K562 (cell line): ENCODE results near the gene ABCA13. TPM values are rescaled to one million over a fixed set of nuclear protein-coding genes. Genes with fewer than 3 reads are reported as not detected.

Experiments
- CHD7 ChIP-seq: fragments of 200-600 bp; sonication (generic); IDR thresholded peaks from one replicate; pipeline ENCODE4 v1.6.1; 2012; ENCODE audit warnings: mild to moderate bottlenecking, low read depth, low read length, inconsistent platforms
- HDAC8 ChIP-seq: fragments of 450-650 bp; IDR thresholded peaks from 2 replicates; pipeline ENCODE4 v1.6.1; 2016; ENCODE audit warnings: mild to moderate bottlenecking, missing genetic modification characterization, moderate library complexity, missing compliant biosample characterization
- POLR2AphosphoS2 ChIP-seq: IDR thresholded peaks from 2 replicates; pipeline ENCODE4 v1.6.1; 2012; ENCODE audit warnings: low read length, improper control_type of control experiment
- SRSF3 ChIP-seq: fragments of 200-400 bp; formaldehyde crosslinking; IDR thresholded peaks from 2 replicates; pipeline ENCODE4 v1.6.1; 2016; ENCODE audit warnings: mild to moderate bottlenecking, low read length, moderate library complexity; ENCODE audit not compliant: insufficient read depth
- USF1 ChIP-seq: sonication (generic); formaldehyde crosslinking; IDR thresholded peaks from 2 replicates; pipeline ENCODE4 v1.9.0; 2022; ENCODE audit warnings: mild to moderate bottlenecking, missing genetic modification reagents
- YY1 ChIP-seq, 3 experiments: IDR thresholded peaks; 2 replicates each; pipeline ENCODE4 v1.6.1; 2011; ENCODE audit warnings: low read length in 2 of 3, mild to moderate bottlenecking in 2 of 3, moderate library complexity in 2 of 3, borderline replicate concordance in 1 of 3, control low read depth in 1 of 3, low read depth in 1 of 3; ENCODE audit not compliant: insufficient read depth in 3 of 3, insufficient replicate concordance in 2 of 3, control insufficient read depth in 1 of 3, insufficient read length in 1 of 3; ENCODE audit errors: extremely low read depth in 1 of 3
- ZNF174 ChIP-seq: fragments of 250-450 bp; sonication (Bioruptor Pico); IDR thresholded peaks from 2 replicates; pipeline ENCODE4 v1.4.0; 2020; ENCODE audit warnings: mild to moderate bottlenecking
- ZNF76 ChIP-seq: fragments of 250-450 bp; sonication (Bioruptor Pico); IDR thresholded peaks from 2 replicates; pipeline ENCODE4 v1.4.0; 2020; ENCODE audit warnings: mild to moderate bottlenecking, moderate library complexity, borderline replicate concordance
- ZNF77 ChIP-seq: fragments of 250-450 bp; sonication (Bioruptor Pico); IDR thresholded peaks from 2 replicates; pipeline ENCODE4 v1.5.0; 2020
- polyA plus RNA-seq, 8 experiments: library from polyadenylated mRNA; depleted of rRNA in 4 of 8; stranded (reverse) in 5 of 8; unstranded in 3 of 8; fragments of >200 nt; fragmentation: Nextera tagmentation in 2 of 8; fragmentation: Illumina TruSeq in 1 of 8; extraction: Ambion mirVana in 2 of 8; extraction: Trizol in 1 of 8; gene quantifications; 2 replicates each; pipeline versions ENCODE4 v1.2.1 to v1.2.3, GENCODE V29; 2011 to 2014; ENCODE audit warnings: inconsistent platforms in 1 of 8, missing spikeins in 1 of 8
- total RNA-seq, 7 experiments: library from RNA; depleted of rRNA in 6 of 7; stranded (reverse); fragments of >200 nt in 6 of 7; fragmentation: Illumina TruSeq in 2 of 7; extraction: Trizol in 2 of 7; gene quantifications; 2 replicates each; pipeline versions ENCODE4 v1.2.1 to v1.2.3, GENCODE V29; 2011 to 2021; ENCODE audit warnings: low replicate concordance in 1 of 7

ABCA13 gene
- total and polyA plus RNA-seq, 9 of the 15 experiments (the other 6 are each of a cell fraction or from before 2014, with no cell fraction given): 0.14 to 1.5 (median 0.38) TPM

- TF ChIP-seq ZNF174 (CRISPR knock-in tag) (no peak), POLR2AphosphoS2 (no peak), HDAC8 (no peak), ZNF76 (CRISPR knock-in tag) (no peak), SRSF3 (no peak), USF1 (no peak), CHD7 (no peak), YY1 (IDR thresholded peaks at IDR 0.05; ENCODE audit: borderline replicate concordance in 1 of 3, control insufficient read depth in 1 of 3, extremely low read depth in 1 of 3, insufficient read depth in 3 of 3, insufficient read length in 1 of 3, insufficient replicate concordance in 2 of 3, low read depth in 1 of 3, low read length in 2 of 3) (no peak), ZNF77 (CRISPR knock-in tag) (no peak)
Measured at GRCh38 chr7:48398191-48398590, 226.9 kb downstream of the ABCA13 start (continued).
